GM12878 (cell line): Measurements from ENCODE around the gene NRG4. TPM values are rescaled to one million over a fixed set of nuclear protein-coding genes. Genes with fewer than 3 reads are reported as not detected.

Experiments
- ATAC-seq: fragments of 200-7000 bp; cut with Tn5 transposase; 3 replicates; pipeline ENCODE4 v1.9.1; 2020; ENCODE audit warnings: mild to moderate bottlenecking, moderate library complexity
- BruUV-seq: library from RNA; stranded (reverse); fragments of 400-500 nt; replicated peaks from 2 replicates; lab custom pipeline; 2021; lab: Mats Ljungman, UMichigan
- CTCF ChIA-PET: fragments of 300-600 bp; sonication (Branson Sonifier 250); formaldehyde crosslinking; extraction: SDS; loops from one replicate; lab custom pipeline; 2021; ENCODE audit warnings: inconsistent platforms; lab: Yijun Ruan, JAX
- POLR2A ChIA-PET: fragments of 350-600 bp; formaldehyde crosslinking; extraction: SDS; loops from one replicate; lab custom pipeline; 2021; ENCODE audit warnings: inconsistent platforms; lab: Charles Lee
- RAD21 ChIA-PET: fragments of 300-600 bp; sonication (Branson Sonifier 250); formaldehyde crosslinking; loops from one replicate; lab custom pipeline; 2023; ENCODE audit warnings: antibody characterized with exemption; ENCODE audit not compliant: unreplicated experiment; lab: Charles Lee
- SMC1A ChIA-PET: fragments of 300-600 bp; sonication (Branson Sonifier 250); formaldehyde crosslinking; loops from one replicate; lab custom pipeline; 2023; ENCODE audit not compliant: unreplicated experiment, uncharacterized antibody; lab: Charles Lee
- DNase-seq: peaks from one replicate; pipeline ENCODE4 v3.0.0-alpha.2; 2011; ENCODE audit warnings: low read depth, low spot score
- FAIRE-seq: peaks from 3 replicates; lab custom pipeline; 2011; peaks lifted over from hg19 to GRCh38; lab: Jason Lieb, UNC
- H2AFZ ChIP-seq: 2 replicates; pipeline ENCODE4 v1.6.0; 2011; ENCODE audit warnings: low read depth, low read length, control low read depth; ENCODE audit not compliant: control insufficient read depth
- H3K27ac ChIP-seq: 2 replicates; pipeline ENCODE4 v1.5.1; 2011; ENCODE audit warnings: control low read depth; ENCODE audit not compliant: control insufficient read depth, insufficient read depth
- H3K27me3 ChIP-seq, 2 experiments: replicated peaks in 1 of 2; 2 replicates each; pipeline versions ENCODE4 v1.6.0 to v1.6.1; 2011; ENCODE audit warnings: low read length in 1 of 2; ENCODE audit not compliant: control insufficient read depth in 2 of 2, insufficient read depth in 2 of 2
- H3K36me3 ChIP-seq, 2 experiments: 2 replicates each; pipeline ENCODE4 v1.5.1; 2011; ENCODE audit warnings: low read length in 1 of 2; ENCODE audit not compliant: control insufficient read depth in 2 of 2, insufficient read depth in 2 of 2
- H3K4me1 ChIP-seq: 2 replicates; pipeline ENCODE4 v1.6.1; 2011; ENCODE audit warnings: mild to moderate bottlenecking, low read length, moderate library complexity, mixed read lengths; ENCODE audit not compliant: control insufficient read depth, insufficient read depth
- H3K4me2 ChIP-seq: 2 replicates; pipeline ENCODE4 v1.6.0; 2011; ENCODE audit warnings: control low read depth; ENCODE audit not compliant: control insufficient read depth, insufficient read depth
- H3K4me3 ChIP-seq: fragments of 200-600 bp; sonication (generic); 2 replicates; pipeline ENCODE4 v1.5.1; 2016
- H3K79me2 ChIP-seq: 2 replicates; pipeline ENCODE4 v1.6.0; 2011; ENCODE audit warnings: low read length; ENCODE audit not compliant: control insufficient read depth, insufficient read depth
- H3K9ac ChIP-seq: 2 replicates; pipeline ENCODE4 v1.8.0; 2011; ENCODE audit warnings: low read length, control low read depth, mixed read lengths; ENCODE audit not compliant: control insufficient read depth, insufficient read depth
- H3K9me3 ChIP-seq: replicated peaks from 3 replicates; pipeline ENCODE4 v1.5.1; 2011; ENCODE audit warnings: mild to moderate bottlenecking, low read length; ENCODE audit not compliant: control insufficient read depth, insufficient read depth
- H4K20me1 ChIP-seq: 2 replicates; pipeline ENCODE4 v1.6.0; 2011; ENCODE audit not compliant: control insufficient read depth, insufficient read depth
- CEBPZ ChIP-seq: fragments of 150-350 bp; IDR thresholded peaks from 2 replicates; pipeline ENCODE4 v1.6.1; 2016; ENCODE audit warnings: low read depth, low read length
- CHD4 ChIP-seq: fragments of 200-600 bp; sonication (generic); IDR thresholded peaks from 2 replicates; pipeline ENCODE4 v1.6.1; 2016; ENCODE audit warnings: mild to moderate bottlenecking
- E4F1 ChIP-seq: fragments of 450-650 bp; IDR thresholded peaks from 2 replicates; pipeline ENCODE4 v1.6.1; 2018; ENCODE audit warnings: borderline replicate concordance, mild to moderate bottlenecking; ENCODE audit not compliant: partially characterized antibody
- ESRRA ChIP-seq: IDR thresholded peaks from 2 replicates; pipeline ENCODE4 v1.6.1; 2012; ENCODE audit warnings: mild to moderate bottlenecking, low read length, improper control_type of control experiment
- HDAC2 ChIP-seq: fragments of 200-600 bp; sonication (generic); IDR thresholded peaks from 2 replicates; pipeline ENCODE4 v1.6.1; 2017
- IRF3 ChIP-seq: fragments of 450-650 bp; IDR thresholded peaks from 2 replicates; pipeline ENCODE4 v1.6.1; 2014; ENCODE audit warnings: mild to moderate bottlenecking
- MAX ChIP-seq: IDR thresholded peaks from 2 replicates; pipeline ENCODE4 v1.6.1; 2012; ENCODE audit warnings: low read depth, low read length, improper control_type of control experiment
- SMAD5 ChIP-seq: IDR thresholded peaks from 2 replicates; pipeline ENCODE4 v1.6.1; 2016; ENCODE audit warnings: antibody characterized with exemption, low read depth
- STAT1 ChIP-seq: fragments of 450-650 bp; conservative IDR thresholded peaks from 2 replicates; pipeline ENCODE4 v1.6.1; 2014; ENCODE audit warnings: antibody characterized with exemption, mild to moderate bottlenecking
- ZNF24 ChIP-seq: fragments of 450-650 bp; IDR thresholded peaks from 2 replicates; pipeline ENCODE4 v1.6.1; 2017; ENCODE audit warnings: antibody characterized with exemption, mild to moderate bottlenecking
- ZNF687 ChIP-seq: fragments of 450-650 bp; IDR thresholded peaks from 2 replicates; pipeline ENCODE4 v1.6.1; 2017; ENCODE audit warnings: mild to moderate bottlenecking, moderate library complexity
- WGBS: methylation state at CpG from one replicate; pipeline ENCODE4 v1.1.6; 2016; ENCODE audit warnings: low lambda C conversion rate; ENCODE audit not compliant: insufficient replicate concordance, insufficient coverage; ENCODE audit errors: missing lambda C conversion rate; 5-methylcytosine and 5-hydroxymethylcytosine counted together
- in situ Hi-C: fragments of 300-500 bp; cut with MboI; formaldehyde crosslinking; loops from 9 replicates; pipeline ENCODE4 v1.14.3; 2018; ENCODE audit warnings: mixed read lengths
- intact Hi-C: fragments of 100-400 bp; cut with micrococcal nuclease; formaldehyde crosslinking; loops from one replicate; pipeline ENCODE4 v1.14.2; 2022; ENCODE audit not compliant: unreplicated experiment
- polyA plus RNA-seq, 11 experiments: library from polyadenylated mRNA; depleted of rRNA in 4 of 11; unstranded in 6 of 11; stranded (reverse) in 5 of 11; fragments of >200 nt; fragmentation: Nextera tagmentation in 4 of 11; fragmentation: Illumina TruSeq in 1 of 11; extraction: Ambion mirVana in 4 of 11; extraction: Trizol in 1 of 11; gene quantifications; 1 replicate in 1 of 11; 2 replicates in 10 of 11; pipeline versions ENCODE4 v1.2.1 to v1.2.3, GENCODE V29; 2011 to 2016; ENCODE audit warnings: inconsistent platforms in 2 of 11, missing spikeins in 2 of 11, low read depth in 1 of 11
- total RNA-seq, 4 experiments: library from RNA; depleted of rRNA in 3 of 4; stranded (reverse); fragments of >200 nt in 3 of 4; fragmentation: Illumina TruSeq in 1 of 4; extraction: Trizol in 1 of 4; gene quantifications; 2 replicates each; pipeline versions ENCODE4 v1.2.1 to v1.2.3, GENCODE V29; 2013 to 2021

The NRG4 gene
- total and polyA plus RNA-seq, 10 of the 15 experiments (the other 5 are each of a cell fraction or from before 2014, with no cell fraction given), result 0.76 to 8.3 (median 5.5) TPM

GRCh38 chr15:76056931-76057330 lies 44.7 kb upstream of the NRG4 start:
- peak overlapping the region; percentile 63; the same call in 1 of the 2 replicates for H3K27ac ChIP-seq
- no peaks in the 10 kb centered on the region for H4K20me1 ChIP-seq
- peak overlapping the region; percentile 22; the same call in 1 of the 2 replicates for H3K4me3 ChIP-seq
- peak; percentile 77 for DNase-seq
- H3K4me1 ChIP-seq, result peaks cover 28% of the 10 kb centered on the region
- no peaks in the 10 kb centered on the region for H3K27me3 ChIP-seq
- in situ Hi-C loops (no loop called here), intact Hi-C loops (loop anchor here (1.0 kb wide), 1 partner anchor 82 kb away; no protein-coding TSS in a partner anchor)
- ChIA-PET RAD21 (interaction anchor here (0.5 to 10.8 kb wide), 14 partner anchors 13 to 621 kb away, joined by 3 to 214 read pairs (median 3); partner anchors contain the start of genes NRG4 and UBE2Q2), CTCF (interaction anchor here (0.6 to 10.6 kb wide), 25 partner anchors 8 to 809 kb away, joined by 3 to 347 read pairs (median 4); no protein-coding TSS in a partner anchor), POLR2A (interaction anchor here (0.8 to 1.0 kb wide), 4 partner anchors 36 to 357 kb away, joined by 3 to 4 read pairs (median 4); no protein-coding TSS in a partner anchor), SMC1A (interaction anchor here (0.7 to 9.0 kb wide), 15 partner anchors 8 to 247 kb away, joined by 3 to 217 read pairs (median 4); no protein-coding TSS in a partner anchor)
- H3K79me2 ChIP-seq, result no peaks in the 10 kb centered on the region
- no peak for FAIRE-seq
- no TSS peak for BruUV-seq
- H2AFZ ChIP-seq, result no peak overlapping the region; the same call in 1 of the 2 replicates
- H3K9me3 ChIP-seq, result no peaks in the 10 kb centered on the region
- peak overlapping the region; percentile 77 for H3K4me2 ChIP-seq
- no peaks in the 10 kb centered on the region for H3K36me3 ChIP-seq
- WGBS, result 0% methylated on average over 3 of the region's 3 CpGs
- peak; percentile 82 for ATAC-seq
- H3K9ac ChIP-seq, result no peak overlapping the region
- TF ChIP-seq MAX (no peak), ZNF687 (no peak), CEBPZ (no peak), IRF3 (no peak), CHD4 (no peak), E4F1 (no peak), STAT1 (no peak), SMAD5 (no peak), ESRRA (no peak), ZNF24 (peak; percentile 42; the same call in 1 of the 2 replicates), HDAC2 (no peak)
